SK-N-SH (cell line): ENCODE results near the gene NRN1L. TPM values are rescaled to one million over a fixed set of nuclear protein-coding genes. Genes with fewer than 3 reads are reported as not detected.

ENCODE experiments used
- CTCF ChIA-PET: fragments of 300-600, 350-600 bp; formaldehyde crosslinking; extraction: SDS; loops from one replicate; lab custom pipeline; 2021; lab: Yijun Ruan, JAX
- POLR2A ChIA-PET: fragments of 350-600 bp; sonication (Branson Sonifier 250); formaldehyde crosslinking; extraction: SDS; loops from one replicate; lab custom pipeline; 2020; ENCODE audit warnings: antibody characterized with exemption, inconsistent platforms; lab: Yijun Ruan, JAX
- DNase-seq: peaks from one replicate; pipeline ENCODE4 v3.0.0; 2012
- H2AFZ ChIP-seq: fragments of 200-600 bp; sonication (generic); 2 replicates; pipeline ENCODE4 v1.8.1; 2016; ENCODE audit warnings: antibody characterized with exemption, mild to moderate bottlenecking, low read depth
- H3F3A ChIP-seq: fragments of 200-600 bp; sonication (generic); replicated peaks from 2 replicates; pipeline ENCODE3; 2016; ENCODE audit warnings: antibody characterized with exemption, mild to moderate bottlenecking; ENCODE audit not compliant: insufficient read depth
- H3K27ac ChIP-seq, 2 experiments: fragments of 200-500 bp in 1 of 2; fragments of 200-600 bp in 1 of 2; sonication (Bioruptor generic) in 1 of 2; sonication (generic), shearing (Covaris generic) in 1 of 2; 2 replicates each; pipeline versions ENCODE4 v1.5.1 to v1.6.1; 2014 to 2016; ENCODE audit warnings: low read depth in 2 of 2, inconsistent platforms in 1 of 2, low read length in 1 of 2, mild to moderate bottlenecking in 1 of 2, mixed read lengths in 1 of 2
- H3K27me3 ChIP-seq: fragments of 200-600 bp; sonication (generic), shearing (Covaris generic); 2 replicates; pipeline ENCODE4 v1.6.1; 2016; ENCODE audit warnings: mixed run types; ENCODE audit not compliant: insufficient read depth
- H3K36me3 ChIP-seq, 2 experiments: fragments of 200-500 bp in 1 of 2; fragments of 200-600 bp in 1 of 2; sonication (Bioruptor generic) in 1 of 2; sonication (generic) in 1 of 2; replicated peaks in 1 of 2; 2 replicates each; pipeline versions ENCODE3 to v1.5.1; 2014 to 2016; ENCODE audit warnings: low read length in 1 of 2, mild to moderate bottlenecking in 1 of 2; ENCODE audit not compliant: insufficient read depth in 2 of 2, control insufficient read depth in 1 of 2
- H3K4me1 ChIP-seq, 2 experiments: fragments of 200-500 bp in 1 of 2; fragments of 200-600 bp in 1 of 2; sonication (Bioruptor generic) in 1 of 2; sonication (generic), shearing (Covaris generic) in 1 of 2; 2 replicates each; pipeline versions ENCODE4 v1.5.1 to v1.6.1; 2014 to 2016; ENCODE audit warnings: low read depth in 1 of 2, low read length in 1 of 2, mixed run types in 1 of 2; ENCODE audit not compliant: insufficient read depth in 2 of 2, control insufficient read depth in 1 of 2
- H3K4me2 ChIP-seq: fragments of 200-600 bp; sonication (generic), shearing (Covaris generic); 2 replicates; pipeline ENCODE4 v1.6.1; 2017; ENCODE audit warnings: mixed run types
- H3K4me3 ChIP-seq, 2 experiments: fragments of 200-500 bp in 1 of 2; fragments of 200-600 bp in 1 of 2; sonication (Bioruptor generic) in 1 of 2; sonication (generic), shearing (Covaris generic) in 1 of 2; 2 replicates each; pipeline versions ENCODE4 v1.5.1 to v1.8.1; 2014 to 2016; ENCODE audit warnings: low read depth in 2 of 2, inconsistent platforms in 1 of 2, low read length in 1 of 2, mild to moderate bottlenecking in 1 of 2, mixed read lengths in 1 of 2, moderate library complexity in 1 of 2
- H3K79me2 ChIP-seq: fragments of 200-600 bp; sonication (generic); 2 replicates; pipeline ENCODE4 v1.8.1; 2017; ENCODE audit warnings: mild to moderate bottlenecking; ENCODE audit not compliant: insufficient read depth
- H3K9ac ChIP-seq: fragments of 200-600 bp; sonication (generic); 2 replicates; pipeline ENCODE4 v1.6.1; 2017; ENCODE audit warnings: mixed run types
- H3K9me2 ChIP-seq: fragments of 200-600 bp; sonication (generic); 2 replicates; pipeline ENCODE4 v1.6.1; 2017; ENCODE audit warnings: mixed run types
- H3K9me3 ChIP-seq: fragments of 200-600 bp; sonication (generic); 2 replicates; pipeline ENCODE4 v1.6.1; 2017; ENCODE audit warnings: mixed run types, mild to moderate bottlenecking, moderate library complexity
- H4K20me1 ChIP-seq: fragments of 200-600 bp; sonication (generic); 2 replicates; pipeline ENCODE4 v1.6.1; 2017; ENCODE audit warnings: mild to moderate bottlenecking, mixed run types; ENCODE audit not compliant: insufficient read depth
- FOSL2 ChIP-seq: IDR thresholded peaks from 2 replicates; pipeline ENCODE4 v1.4.0; 2012; ENCODE audit warnings: low read depth, mild to moderate bottlenecking, moderate library complexity, borderline replicate concordance
- GABPA ChIP-seq: IDR thresholded peaks from 2 replicates; pipeline ENCODE4 v1.4.0; 2012; ENCODE audit warnings: low read depth, mild to moderate bottlenecking
- JUND ChIP-seq: IDR thresholded peaks from 2 replicates; pipeline ENCODE4 v1.4.0; 2012
- MXI1 ChIP-seq: IDR thresholded peaks from 2 replicates; pipeline ENCODE4 v1.6.1; 2012; ENCODE audit warnings: mild to moderate bottlenecking, low read depth, low read length, improper control_type of control experiment
- NFIC ChIP-seq: IDR thresholded peaks from 2 replicates; pipeline ENCODE4 v1.4.0; 2012; ENCODE audit warnings: borderline replicate concordance
- NRF1 ChIP-seq: IDR thresholded peaks from 2 replicates; pipeline ENCODE4 v1.6.1; 2012; ENCODE audit warnings: low read depth, mild to moderate bottlenecking, low read length
- RAD21 ChIP-seq: IDR thresholded peaks from 2 replicates; pipeline ENCODE4 v1.6.1; 2012; ENCODE audit warnings: mild to moderate bottlenecking, low read length
- RCOR1 ChIP-seq: fragments of 150-350 bp; IDR thresholded peaks from 2 replicates; pipeline ENCODE4 v1.6.1; 2017; ENCODE audit warnings: antibody characterized with exemption, low read length
- RXRA ChIP-seq: IDR thresholded peaks from 2 replicates; pipeline ENCODE4 v1.4.0; 2012; ENCODE audit warnings: low read depth, mild to moderate bottlenecking, borderline replicate concordance
- SIN3A ChIP-seq: IDR thresholded peaks from 2 replicates; pipeline ENCODE4 v1.6.1; 2012; ENCODE audit warnings: low read depth, mild to moderate bottlenecking, low read length, moderate library complexity, borderline replicate concordance
- SMC3 ChIP-seq: IDR thresholded peaks from 2 replicates; pipeline ENCODE4 v1.6.1; 2012; ENCODE audit warnings: low read depth, low read length, improper control_type of control experiment
- TCF12 ChIP-seq: IDR thresholded peaks from 2 replicates; pipeline ENCODE4 v1.4.0; 2012
- TEAD4 ChIP-seq: IDR thresholded peaks from 2 replicates; pipeline ENCODE4 v1.4.0; 2012; ENCODE audit warnings: mild to moderate bottlenecking, borderline replicate concordance; ENCODE audit not compliant: insufficient read depth
- WGBS: methylation state at CpG from one replicate; pipeline ENCODE4 v1.1.6; 2017; ENCODE audit warnings: low lambda C conversion rate; 5-methylcytosine and 5-hydroxymethylcytosine counted together
- polyA plus RNA-seq, 3 experiments: library from polyadenylated mRNA; depleted of rRNA; stranded (reverse); fragments of >200 nt; gene quantifications; 2 replicates each; pipeline ENCODE4 v1.2.3, GENCODE V29; 2012
- TF ChIP-seq, protein P1 (sequence below): IDR thresholded peaks from 2 replicates; pipeline ENCODE4; 2012
- TF ChIP-seq, protein P2 (sequence below): IDR thresholded peaks from 2 replicates; pipeline ENCODE4 v1.4.0; 2012; ENCODE audit warnings: low read depth, borderline replicate concordance

Gene NRN1L
- polyA plus RNA-seq, 1 of the 3 experiments (the other 2 are of a cell fraction), result 0.41 TPM

DNA sequence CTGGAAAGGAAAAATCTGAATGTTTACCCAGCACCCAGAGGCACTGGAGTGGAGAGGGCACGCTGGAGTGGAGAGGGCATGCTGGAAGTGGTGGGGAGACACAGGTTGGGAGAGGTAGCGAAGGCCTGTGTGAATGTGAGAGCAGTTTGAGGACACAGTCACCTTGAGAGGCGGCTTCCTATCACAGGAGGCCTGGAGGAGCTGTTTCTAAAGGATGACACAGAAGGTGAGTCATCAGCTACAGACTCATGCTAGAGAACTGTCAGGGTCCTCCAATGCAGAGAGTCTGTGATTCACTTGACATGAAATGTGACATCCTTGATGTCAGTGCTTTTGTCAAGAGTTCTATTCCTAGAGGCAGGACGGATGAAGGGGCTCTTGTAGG, 33.2 kb downstream of the NRN1L start:
- peaks cover 47% of the 10 kb centered on the region for H4K20me1 ChIP-seq

GRCh38 chr16:67919622-67920221, 35.0 kb downstream of the NRN1L start:
- Histone ChIP-seq H2AFZ (no peak overlapping the region), H3K27ac (peak overlapping the region in 1 of 2 experiments; percentile 7; a peak in 1 of 4 replicates), H3K9me2 (no peaks in the 10 kb centered on the region), H3K4me1 (peaks cover 14 to 66% of the 10 kb centered on the region in 2 experiments; a peak in 3 of 4 replicates), H3K79me2 (peaks cover 46% of the 10 kb centered on the region), H3K9me3 (no peaks in the 10 kb centered on the region), H3F3A (peaks cover 24% of the 10 kb centered on the region), H4K20me1 (peaks cover 47% of the 10 kb centered on the region), H3K27me3 (no peaks in the 10 kb centered on the region), H3K4me2 (no peak overlapping the region), H3K9ac (no peak overlapping the region), H3K4me3 (no peak overlapping the region), H3K36me3 (peaks cover 0 to 15% of the 10 kb centered on the region in 2 experiments)
- TF ChIP-seq SIN3A, result no peak
- TF ChIP-seq RAD21, result peak; percentile 47
- POLR2A ChIA-PET, result no interaction called here
- WGBS, result 100% methylated on average over 6 of the region's 6 CpGs
- CTCF ChIA-PET, result interaction anchor here (0.7 to 28.1 kb wide), 6 partner anchors 9 to 103 kb away, joined by 3 to 564 read pairs (median 6); partner anchors contain the start of genes EDC4, NRN1L and PSKH1
- DNase-seq, result no peak

More for the DNA sequence above, 33.2 kb downstream of the NRN1L start:
- ChIA-PET POLR2A (no interaction called here), CTCF (interaction anchor here (1.0 to 28.1 kb wide), 4 partner anchors 10 to 101 kb away, joined by 3 to 564 read pairs (median 8); partner anchors contain the start of genes EDC4, NRN1L and PSKH1)
- 42% methylated on average over 4 of the region's 4 CpGs for WGBS
- peak overlapping the region; percentile 41; the same call in 1 of the 2 replicates for H3K9ac ChIP-seq
- no peak for DNase-seq
- no peaks in the 10 kb centered on the region for H3K9me2 ChIP-seq
- peak overlapping the region; percentile 67 for H3K4me2 ChIP-seq
- no peaks in the 10 kb centered on the region for H3K9me3 ChIP-seq
- H3K4me3 ChIP-seq, result no peak overlapping the region
- H3F3A ChIP-seq, result peaks cover 24% of the 10 kb centered on the region
- no peak overlapping the region for H2AFZ ChIP-seq
- peaks cover 14 to 69% of the 10 kb centered on the region in 2 experiments; a peak in 3 of 4 replicates for H3K4me1 ChIP-seq
- H3K27me3 ChIP-seq, result no peaks in the 10 kb centered on the region
- peaks cover 59% of the 10 kb centered on the region for H3K79me2 ChIP-seq
- TF ChIP-seq FOSL2 (peak; percentile 93), SMC3 (no peak), MXI1 (0 out of 2 replicates have a peak, but pooled peaks have one; percentile 29), NRF1 (no peak), NFIC (no peak), JUND (peak; percentile 85; the same call in 1 of the 2 replicates), RCOR1 (no peak)
- TF ChIP-seq, protein P1, sequence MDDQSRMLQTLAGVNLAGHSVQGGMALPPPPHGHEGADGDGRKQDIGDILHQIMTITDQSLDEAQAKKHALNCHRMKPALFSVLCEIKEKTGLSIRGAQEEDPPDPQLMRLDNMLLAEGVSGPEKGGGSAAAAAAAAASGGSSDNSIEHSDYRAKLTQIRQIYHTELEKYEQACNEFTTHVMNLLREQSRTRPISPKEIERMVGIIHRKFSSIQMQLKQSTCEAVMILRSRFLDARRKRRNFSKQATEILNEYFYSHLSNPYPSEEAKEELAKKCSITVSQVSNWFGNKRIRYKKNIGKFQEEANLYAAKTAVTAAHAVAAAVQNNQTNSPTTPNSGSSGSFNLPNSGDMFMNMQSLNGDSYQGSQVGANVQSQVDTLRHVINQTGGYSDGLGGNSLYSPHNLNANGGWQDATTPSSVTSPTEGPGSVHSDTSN, result peak; percentile 85
- peak overlapping the region; percentile 80 to 82 for H3K27ac ChIP-seq
- peaks cover 0 to 6% of the 10 kb centered on the region in 2 experiments for H3K36me3 ChIP-seq

GRCh38 chr16:67922221-67922620, 37.5 kb downstream of the NRN1L start:
- peaks cover 31% of the 10 kb centered on the region for H4K20me1 ChIP-seq
- CTCF ChIA-PET, result interaction anchor here (1.0 to 28.1 kb wide), 5 partner anchors 12 to 106 kb away, joined by 3 to 564 read pairs (median 7); partner anchors contain the start of genes EDC4, NRN1L and PSKH1

More at GRCh38 chr16:67922221-67922620, 37.5 kb downstream of the NRN1L start:
- H3K36me3 ChIP-seq, result peaks cover 0 to 19% of the 10 kb centered on the region in 2 experiments
- no peaks in the 10 kb centered on the region for H3K9me2 ChIP-seq
- H3K9ac ChIP-seq, result no peak overlapping the region
- no peaks in the 10 kb centered on the region for H3K9me3 ChIP-seq
- WGBS, result 85% methylated on average over 5 of the region's 5 CpGs
- TF ChIP-seq GABPA (no peak), TEAD4 (no peak), RXRA (no peak), TCF12 (no peak), MXI1 (no peak), RAD21 (no peak)
- TF ChIP-seq, protein P2, sequence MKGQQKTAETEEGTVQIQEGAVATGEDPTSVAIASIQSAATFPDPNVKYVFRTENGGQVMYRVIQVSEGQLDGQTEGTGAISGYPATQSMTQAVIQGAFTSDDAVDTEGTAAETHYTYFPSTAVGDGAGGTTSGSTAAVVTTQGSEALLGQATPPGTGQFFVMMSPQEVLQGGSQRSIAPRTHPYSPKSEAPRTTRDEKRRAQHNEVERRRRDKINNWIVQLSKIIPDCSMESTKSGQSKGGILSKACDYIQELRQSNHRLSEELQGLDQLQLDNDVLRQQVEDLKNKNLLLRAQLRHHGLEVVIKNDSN, result no peak
- TF ChIP-seq, protein P1, result no peak
- H3K79me2 ChIP-seq, result peaks cover 28% of the 10 kb centered on the region
- no peak for DNase-seq
- H3F3A ChIP-seq, result peaks cover 12% of the 10 kb centered on the region
- no peak overlapping the region for H3K4me2 ChIP-seq
- H2AFZ ChIP-seq, result no peak overlapping the region
- peaks cover 6 to 41% of the 10 kb centered on the region in 2 experiments; a peak in 2 of 4 replicates for H3K4me1 ChIP-seq
- POLR2A ChIA-PET, result interaction anchor here (0.6 to 1.0 kb wide), 2 partner anchors 13 to 23 kb away, joined by 3 to 5 read pairs; no protein-coding TSS in a partner anchor
- H3K27ac ChIP-seq, result peak overlapping the region in 1 of 2 experiments; percentile 65; a peak in 1 of 4 replicates
- no peak overlapping the region for H3K4me3 ChIP-seq
- no peaks in the 10 kb centered on the region for H3K27me3 ChIP-seq
